ENCODE results near the gene RAD51B. TPM values are rescaled to one million over a fixed set of nuclear protein-coding genes. Genes with fewer than 3 reads are reported as not detected.
A peak's percentile ranks its signal among the peaks of the same experiment; 100 is the strongest.
"Not testable (repeated sequence)": the region's sequence is repeated elsewhere in the genome, so short reads cannot be mapped to it uniquely, and the experiment has no call there.

The RAD51B gene
- total and polyA plus RNA-seq, 4 donors = 2.5 to 95.0 (median 9.6) TPM

DNA sequence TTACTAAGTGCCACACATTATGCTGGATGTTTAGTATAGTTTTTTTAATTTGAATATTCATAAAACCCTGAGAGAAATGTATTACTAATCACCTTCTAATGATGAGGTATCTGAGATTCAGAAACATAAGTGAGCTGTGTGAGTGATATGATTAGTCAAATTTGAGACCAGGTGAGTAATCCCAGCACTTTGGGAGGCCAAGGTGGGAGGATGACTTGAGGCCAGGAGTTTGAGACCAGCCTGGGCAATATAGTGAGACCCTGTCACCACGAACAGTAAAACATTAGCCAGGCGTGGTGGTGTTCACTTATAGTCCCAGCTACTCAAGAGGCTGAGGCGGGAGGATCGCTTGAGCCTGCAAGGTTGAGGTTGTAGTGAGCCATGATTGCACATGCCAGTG lies 438.4 kb downstream of the RAD51B start:
- Histone ChIP-seq H3K27me3 (ENCODE audit: control insufficient read depth in 3 of 3, insufficient read depth in 3 of 3, low read length in 2 of 3) (no peaks in the 10 kb centered on the region), H3K4me1 (ENCODE audit: control insufficient read depth in 5 of 5, insufficient read depth in 5 of 5, low read length in 5 of 5) (peaks cover 0 to 59% (median 14%) of the 10 kb centered on the region in 5 donors), H3K9me3 (ENCODE audit: control insufficient read depth in 4 of 4, insufficient read depth in 3 of 4, low read length in 3 of 4) (no peaks in the 10 kb centered on the region), H3K27ac (ENCODE audit: low read depth in 1 of 2, low read length in 1 of 2) (no peak overlapping the region), H3K4me3 (no peak overlapping the region), H3K36me3 (ENCODE audit: control insufficient read depth in 4 of 4, insufficient read depth in 4 of 4, low read length in 4 of 4) (no peaks in the 10 kb centered on the region), H3K9ac (ENCODE audit: insufficient read depth in 1 of 2, low read length in 2 of 2) (no peak overlapping the region)
- TF ChIP-seq, protein P1, sequence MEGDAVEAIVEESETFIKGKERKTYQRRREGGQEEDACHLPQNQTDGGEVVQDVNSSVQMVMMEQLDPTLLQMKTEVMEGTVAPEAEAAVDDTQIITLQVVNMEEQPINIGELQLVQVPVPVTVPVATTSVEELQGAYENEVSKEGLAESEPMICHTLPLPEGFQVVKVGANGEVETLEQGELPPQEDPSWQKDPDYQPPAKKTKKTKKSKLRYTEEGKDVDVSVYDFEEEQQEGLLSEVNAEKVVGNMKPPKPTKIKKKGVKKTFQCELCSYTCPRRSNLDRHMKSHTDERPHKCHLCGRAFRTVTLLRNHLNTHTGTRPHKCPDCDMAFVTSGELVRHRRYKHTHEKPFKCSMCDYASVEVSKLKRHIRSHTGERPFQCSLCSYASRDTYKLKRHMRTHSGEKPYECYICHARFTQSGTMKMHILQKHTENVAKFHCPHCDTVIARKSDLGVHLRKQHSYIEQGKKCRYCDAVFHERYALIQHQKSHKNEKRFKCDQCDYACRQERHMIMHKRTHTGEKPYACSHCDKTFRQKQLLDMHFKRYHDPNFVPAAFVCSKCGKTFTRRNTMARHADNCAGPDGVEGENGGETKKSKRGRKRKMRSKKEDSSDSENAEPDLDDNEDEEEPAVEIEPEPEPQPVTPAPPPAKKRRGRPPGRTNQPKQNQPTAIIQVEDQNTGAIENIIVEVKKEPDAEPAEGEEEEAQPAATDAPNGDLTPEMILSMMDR (IDR thresholded peaks at IDR 0.05; ENCODE audit: control extremely low read depth, extremely low read depth) = no peak
- DNase-seq (no peak), ATAC-seq (ENCODE audit: insufficient read depth, low FRiP score) (no peak)
- 97 to 99% methylated on average over 4 of the region's 4 CpGs for WGBS, 2 donors

DNA sequence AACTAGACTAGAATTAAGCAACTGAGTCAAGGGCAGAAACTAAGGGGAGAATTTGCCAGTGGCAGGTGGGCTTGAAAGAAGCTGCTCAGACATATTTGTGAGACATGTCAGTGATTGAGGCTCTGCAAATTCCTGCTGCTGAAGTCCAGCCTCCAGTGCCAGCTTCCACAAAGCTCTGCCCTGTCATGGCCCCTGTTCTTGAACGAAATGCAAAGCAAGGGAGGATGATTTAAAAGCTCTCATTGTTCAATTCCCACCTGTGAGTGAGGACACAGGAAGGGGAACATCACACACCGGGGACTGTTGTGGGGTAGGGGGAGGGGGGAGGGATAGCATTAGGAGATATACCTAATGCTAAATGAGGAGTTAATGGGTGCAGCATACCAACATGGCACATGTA lies 439.4 kb downstream of the RAD51B start:
- H3K27me3 ChIP-seq (ENCODE audit: control insufficient read depth in 3 of 3, insufficient read depth in 3 of 3, low read length in 2 of 3); ATAC-seq (ENCODE audit: insufficient read depth, low FRiP score); H3K9ac ChIP-seq (ENCODE audit: insufficient read depth in 1 of 2, low read length in 2 of 2); H3K36me3 ChIP-seq (ENCODE audit: control insufficient read depth in 4 of 4, insufficient read depth in 4 of 4, low read length in 4 of 4); DNase-seq; H3K9me3 ChIP-seq (ENCODE audit: control insufficient read depth in 4 of 4, insufficient read depth in 3 of 4, low read length in 3 of 4); H3K4me3 ChIP-seq; H3K27ac ChIP-seq (ENCODE audit: low read depth in 1 of 2, low read length in 1 of 2): not testable (repeated sequence)
- H3K4me1 ChIP-seq (ENCODE audit: control insufficient read depth in 5 of 5, insufficient read depth in 5 of 5, low read length in 5 of 5) = peaks cover 2 to 60% (median 13%) of the 10 kb centered on the region in 5 donors
- 61 to 77% methylated on average over 2 of the region's 2 CpGs for WGBS, 2 donors

DNA sequence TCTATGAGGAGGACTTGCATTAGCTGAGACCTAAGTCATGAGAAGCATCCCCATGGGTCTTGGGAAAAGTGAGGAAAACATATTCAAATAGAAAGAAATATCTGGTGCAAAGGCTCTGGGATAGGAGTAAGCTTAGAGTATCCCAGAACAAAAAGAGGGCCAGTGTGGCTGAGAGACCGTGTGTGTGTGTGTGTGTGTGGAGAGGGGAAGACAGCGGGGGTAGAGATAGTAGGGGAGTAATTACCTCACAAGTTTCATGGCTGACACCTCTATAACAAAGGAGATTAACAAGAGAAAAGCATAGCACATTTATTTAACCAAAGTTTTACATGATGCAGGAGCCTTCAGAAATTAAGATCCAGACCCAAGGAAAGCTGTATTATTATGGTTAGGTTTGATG lies 440.5 kb downstream of the RAD51B start:
- WGBS, 2 donors = 95 to 100% methylated on average over 2 of the region's 2 CpGs
- TF ChIP-seq, protein P1 (IDR thresholded peaks at IDR 0.05; ENCODE audit: control extremely low read depth, extremely low read depth) = no peak
- Histone ChIP-seq H3K27ac (ENCODE audit: low read depth in 1 of 2, low read length in 1 of 2) (no peak overlapping the region), H3K36me3 (ENCODE audit: control insufficient read depth in 4 of 4, insufficient read depth in 4 of 4, low read length in 4 of 4) (no peaks in the 10 kb centered on the region), H3K9me3 (ENCODE audit: control insufficient read depth in 4 of 4, insufficient read depth in 3 of 4, low read length in 3 of 4) (no peaks in the 10 kb centered on the region), H3K27me3 (ENCODE audit: control insufficient read depth in 3 of 3, insufficient read depth in 3 of 3, low read length in 2 of 3) (no peaks in the 10 kb centered on the region), H3K4me3 (no peak overlapping the region), H3K9ac (ENCODE audit: insufficient read depth in 1 of 2, low read length in 2 of 2) (no peak overlapping the region), H3K4me1 (ENCODE audit: control insufficient read depth in 5 of 5, insufficient read depth in 5 of 5, low read length in 5 of 5) (peaks cover 3 to 61% (median 12%) of the 10 kb centered on the region in 5 donors)
- DNase-seq = no peak
- ATAC-seq (ENCODE audit: insufficient read depth, low FRiP score) = no peak

DNA sequence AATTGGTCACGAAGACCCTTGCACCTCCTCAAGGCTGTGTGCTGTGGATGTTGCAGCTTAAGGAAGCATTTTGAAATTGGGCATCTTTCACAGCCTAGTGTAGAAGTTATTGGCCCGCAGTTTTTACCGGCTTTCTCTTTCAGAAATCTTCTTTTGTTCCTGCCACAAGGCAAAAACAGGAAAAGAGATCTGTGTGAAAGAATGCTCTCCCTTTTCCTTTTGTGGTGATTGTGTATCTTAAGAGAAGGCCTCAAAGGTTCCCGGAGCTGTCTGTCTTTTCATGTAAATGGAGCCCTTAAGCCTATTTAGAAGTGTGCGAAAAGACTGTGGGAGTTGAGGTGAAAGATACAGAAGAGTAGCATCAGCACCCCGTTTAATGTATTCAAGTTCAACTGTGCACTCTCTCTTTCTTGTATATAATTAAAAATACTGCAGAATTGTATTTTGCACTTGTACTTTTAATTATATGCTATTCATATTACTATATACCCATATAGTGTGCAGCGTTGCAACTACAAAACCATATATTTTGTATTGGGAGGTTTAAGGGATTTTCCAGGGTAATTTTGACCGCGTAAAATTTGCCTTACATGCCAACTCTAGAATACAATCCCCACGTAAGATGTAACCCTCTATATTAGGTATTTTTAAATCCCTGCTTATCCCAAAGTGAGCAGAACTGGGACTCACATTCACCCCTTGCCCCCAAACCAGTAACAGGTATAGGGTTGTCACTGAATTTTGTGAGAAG lies 441.7 kb downstream of the RAD51B start:
- H3K9me3 ChIP-seq (ENCODE audit: control insufficient read depth in 4 of 4, insufficient read depth in 3 of 4, low read length in 3 of 4) = no peaks in the 10 kb centered on the region
- peaks cover 3 to 51% (median 6%) of the 10 kb centered on the region in 5 donors for H3K4me1 ChIP-seq (ENCODE audit: control insufficient read depth in 5 of 5, insufficient read depth in 5 of 5, low read length in 5 of 5)
- H3K27ac ChIP-seq (ENCODE audit: low read depth in 1 of 2, low read length in 1 of 2) = no peak overlapping the region
- no peaks in the 10 kb centered on the region for H3K27me3 ChIP-seq (ENCODE audit: control insufficient read depth in 3 of 3, insufficient read depth in 3 of 3, low read length in 2 of 3)
- WGBS, 2 donors = 51 to 67% methylated on average over 10 of the region's 10 CpGs
- no peak overlapping the region for H3K9ac ChIP-seq (ENCODE audit: insufficient read depth in 1 of 2, low read length in 2 of 2)
- no peak overlapping the region for H3K4me3 ChIP-seq
- peak in 1 of 3 donors; percentile 26 for DNase-seq
- H3K36me3 ChIP-seq (ENCODE audit: control insufficient read depth in 4 of 4, insufficient read depth in 4 of 4, low read length in 4 of 4) = no peaks in the 10 kb centered on the region
- TF ChIP-seq, protein P1 (IDR thresholded peaks at IDR 0.05; ENCODE audit: control extremely low read depth, extremely low read depth) = no peak
- ATAC-seq (ENCODE audit: insufficient read depth, low FRiP score) = no peak
